HL-60 (cell line): ENCODE results near the gene ZNF202.

Experiments
- CTCF ChIP-seq: IDR thresholded peaks from one replicate; pipeline ENCODE4 v1.5.1; 2011; ENCODE audit warnings: low read length, control low read depth, inconsistent platforms; ENCODE audit not compliant: insufficient read depth
- REST ChIP-seq: IDR thresholded peaks from 2 replicates; pipeline ENCODE4 v1.6.1; 2012; ENCODE audit warnings: low read depth; ENCODE audit not compliant: insufficient replicate concordance

- TF ChIP-seq CTCF (no peak), REST (no peak)
These were observed 56.9 kb downstream of the ZNF202 start for GRCh38 chr11:123684601-123685000.
